A549 (cell line): ENCODE measurements around the gene PDE10A. TPM values are rescaled to one million over a fixed set of nuclear protein-coding genes. Genes with fewer than 3 reads are reported as not detected.

Experiments
- ATAC-seq, 2 experiments: fragments of 200-7000 bp in 1 of 2; fragments of >200 bp in 1 of 2; cut with Nextera tagmentation in 1 of 2; cut with Tn5 transposase in 1 of 2; 3 replicates each; pipeline versions ENCODE4 v1.8.0 to v1.9.1; 2018 to 2020; ENCODE audit warnings: mild to moderate bottlenecking in 1 of 2, moderate library complexity in 1 of 2
- CTCF ChIA-PET: fragments of 300-600 bp; sonication (Branson Sonifier 250); formaldehyde crosslinking; extraction: SDS; loops from one replicate; lab custom pipeline; 2021; ENCODE audit warnings: antibody characterized with exemption, inconsistent platforms; lab: Yijun Ruan, JAX
- POLR2A ChIA-PET: fragments of 350-600 bp; formaldehyde crosslinking; extraction: SDS; loops from one replicate; lab custom pipeline; 2021; ENCODE audit warnings: antibody characterized with exemption, inconsistent platforms; lab: Yijun Ruan, JAX
- DNase-seq, 2 experiments: peaks; one replicate each; pipeline versions ENCODE4 v3.0.0 to v3.0.0-alpha.2; 2011 to 2016; ENCODE audit warnings: low read depth in 1 of 2, low spot score in 1 of 2
- FAIRE-seq: peaks from 2 replicates; lab custom pipeline; 2011; peaks lifted over from hg19 to GRCh38; lab: Jason Lieb, UNC
- H3K27ac ChIP-seq, 2 experiments: fragments of >200 bp; sonication (Bioruptor Twin); formaldehyde crosslinking; 3 replicates each; pipeline ENCODE4 v1.5.1; 2016 to 2017
- H3K4me1 ChIP-seq: fragments of >200 bp; sonication (Bioruptor Twin); formaldehyde crosslinking; 3 replicates; pipeline ENCODE4 v1.6.1; 2016
- H3K4me2 ChIP-seq: fragments of >200 bp; sonication (Bioruptor Twin); formaldehyde crosslinking; 3 replicates; pipeline ENCODE4 v1.6.1; 2016
- H3K4me3 ChIP-seq: fragments of >200 bp; sonication (Bioruptor Twin); formaldehyde crosslinking; 3 replicates; pipeline ENCODE4 v1.5.1; 2016
- H3K9me3 ChIP-seq: fragments of >200 bp; sonication (Bioruptor Twin); formaldehyde crosslinking; 3 replicates; pipeline ENCODE4 v1.6.1; 2016
- CBX8 ChIP-seq: fragments of 200-600 bp; sonication (generic); IDR thresholded peaks from 2 replicates; pipeline ENCODE4 v1.6.1; 2016
- E2F6 ChIP-seq: IDR thresholded peaks from 2 replicates; pipeline ENCODE4 v1.6.1; 2012; ENCODE audit warnings: low read depth, borderline replicate concordance
- ESRRA ChIP-seq: fragments of 150-350 bp; IDR thresholded peaks from 2 replicates; pipeline ENCODE4 v1.6.1; 2014; ENCODE audit warnings: mild to moderate bottlenecking, low read length, borderline replicate concordance
- FOXS1 ChIP-seq: fragments of 250-450 bp; sonication (Bioruptor Pico); IDR thresholded peaks from 2 replicates; pipeline ENCODE4 v1.5.0; 2020; ENCODE audit warnings: mild to moderate bottlenecking, moderate library complexity
- HES2 ChIP-seq: fragments of >200 bp; sonication (Bioruptor Twin); formaldehyde crosslinking; IDR thresholded peaks from 2 replicates; pipeline ENCODE4 v1.6.1; 2016
- HOXB13 ChIP-seq: fragments of 250-450 bp; sonication (Bioruptor Pico); IDR thresholded peaks from 2 replicates; pipeline ENCODE4 v1.5.0; 2020; ENCODE audit warnings: low read depth, mild to moderate bottlenecking, moderate library complexity
- HOXB5 ChIP-seq: fragments of 250-450 bp; sonication (Bioruptor Pico); IDR thresholded peaks from 2 replicates; pipeline ENCODE4 v1.5.0; 2020; ENCODE audit warnings: mild to moderate bottlenecking, moderate library complexity
- JUN ChIP-seq, 2 experiments: fragments of >200 bp; sonication (Bioruptor Twin); formaldehyde crosslinking; IDR thresholded peaks; 2 replicates in 1 of 2; 3 replicates in 1 of 2; pipeline ENCODE4 v1.6.1; 2016 to 2017
- JUNB ChIP-seq: fragments of >200 bp; sonication (Bioruptor Twin); formaldehyde crosslinking; IDR thresholded peaks from 2 replicates; pipeline ENCODE4 v1.6.1; 2016
- KDM1A ChIP-seq: fragments of 200-600 bp; sonication (generic); IDR thresholded peaks from 2 replicates; pipeline ENCODE4 v1.6.1; 2016; ENCODE audit warnings: low read depth, mild to moderate bottlenecking
- MAFK ChIP-seq: fragments of 450-650 bp; IDR thresholded peaks from 2 replicates; pipeline ENCODE4 v1.6.1; 2014; ENCODE audit not compliant: partially characterized antibody
- MAX ChIP-seq: IDR thresholded peaks from 2 replicates; pipeline ENCODE4 v1.6.1; 2012
- RAD21 ChIP-seq, 2 experiments: fragments of >200 bp in 1 of 2; sonication (Bioruptor Twin) in 1 of 2; formaldehyde crosslinking in 1 of 2; IDR thresholded peaks in 1 of 2; conservative IDR thresholded peaks in 1 of 2; 2 replicates in 1 of 2; 3 replicates in 1 of 2; pipeline ENCODE4 v1.6.1; 2012 to 2018; ENCODE audit warnings: inconsistent platforms in 1 of 2
- RCOR1 ChIP-seq: fragments of 150-350 bp; IDR thresholded peaks from 2 replicates; pipeline ENCODE4 v1.6.1; 2014; ENCODE audit warnings: antibody characterized with exemption, low read length, low read depth
- REST ChIP-seq: fragments of 200-600 bp; sonication (generic); IDR thresholded peaks from 2 replicates; pipeline ENCODE4 v1.6.1; 2016; ENCODE audit warnings: antibody characterized with exemption, mild to moderate bottlenecking, moderate library complexity
- RNF2 ChIP-seq: fragments of 200-600 bp; sonication (generic); IDR thresholded peaks from 2 replicates; pipeline ENCODE4 v1.6.1; 2016; ENCODE audit warnings: low read depth, mild to moderate bottlenecking, antibody characterized with exemption, moderate library complexity, borderline replicate concordance
- ZSCAN20 ChIP-seq: fragments of 250-450 bp; sonication (Bioruptor Pico); IDR thresholded peaks from 2 replicates; pipeline ENCODE4 v1.8.0; 2022; ENCODE audit warnings: mild to moderate bottlenecking, moderate library complexity
- WGBS: methylation state at CpG from one replicate; pipeline ENCODE4 v1.1.6; 2017; ENCODE audit errors: missing lambda C conversion rate; 5-methylcytosine and 5-hydroxymethylcytosine counted together
- polyA plus RNA-seq, 4 experiments: library from polyadenylated mRNA; depleted of rRNA in 3 of 4; stranded (reverse); fragments of >200 nt; fragmentation: RNase III in 1 of 4; extraction: RNeasy Plus Mini Kit Qiagen cat#74134 plus additional on column Dnase treatment in 1 of 4; gene quantifications; 2 replicates in 3 of 4; 3 replicates in 1 of 4; pipeline ENCODE4 v1.2.3, GENCODE V29; 2011 to 2017

The PDE10A gene
- polyA plus RNA-seq, 2 of the 4 experiments (the other 2 are of a cell fraction) = 44.9 to 92.5 TPM

GRCh38 chr6:165317723-165318122 lies 345.3 kb downstream of the PDE10A start:
- FAIRE-seq = no peak

GRCh38 chr6:165308926-165309731 lies 353.9 kb downstream of the PDE10A start, which contains the start of gene C6orf118:
Gene C6orf118 (minus strand): TSS chr6:165309605. CDS start chr6:165309586, 19 bp downstream.
- H3K4me2 ChIP-seq = peak within 1 kb of the TSS; percentile 74

More at GRCh38 chr6:165317723-165318122, 345.3 kb downstream of the PDE10A start:
- H3K4me1 ChIP-seq = no peaks in the 10 kb centered on the region
- TF ChIP-seq MAX = no peak
- TF ChIP-seq ESRRA = no peak
- TF ChIP-seq ZSCAN20 = no peak
- TF ChIP-seq RCOR1 = no peak
- TF ChIP-seq RNF2 = no peak
- no peak for TF ChIP-seq FOXS1 (CRISPR knock-in tag)
- no peak for TF ChIP-seq HOXB13 (CRISPR knock-in tag)
- TF ChIP-seq HES2 = no peak
- no peak for TF ChIP-seq MAFK
- no peak for TF ChIP-seq REST
- no peak for TF ChIP-seq JUN (IDR thresholded peaks at IDR 0.05)
- TF ChIP-seq JUNB = no peak
- TF ChIP-seq HOXB5 (CRISPR knock-in tag) = no peak
- TF ChIP-seq RAD21 (conservative IDR thresholded peaks at IDR 0.05 in 1 of 2, IDR thresholded peaks at IDR 0.05 in 1 of 2) = no peak
- no peak for TF ChIP-seq KDM1A
- TF ChIP-seq, all 56 proteins: peak for 0
- Histone ChIP-seq H3K4me3 (no peak overlapping the region), H3K4me2 (no peak overlapping the region), H3K9me3 (peaks cover 15% of the 10 kb centered on the region; the same call in 2 of the 3 replicates), H3K27ac (no peak overlapping the region)
- ChIA-PET CTCF (no interaction called here), POLR2A (no interaction called here)
- no peak for ATAC-seq
- WGBS = 54% methylated on average over 11 of the region's 14 CpGs
- no peak for DNase-seq

More at GRCh38 chr6:165308926-165309731, 353.9 kb downstream of the PDE10A start, which contains the start of gene C6orf118:
- ATAC-seq = peak; percentile 92 to 98
- peak within 1 kb of the TSS in 1 of 2 experiments; percentile 64; a peak in 3 of 6 replicates for H3K27ac ChIP-seq
- TF ChIP-seq CBX8 (no peak), MAX (peak; percentile 28; the same call in 1 of the 2 replicates), E2F6 (no peak)
- TF ChIP-seq, all 56 proteins: peak for 1
- no peaks in the 10 kb centered on the region for H3K9me3 ChIP-seq
- POLR2A ChIA-PET = no interaction called here
- CTCF ChIA-PET = no interaction called here
- no peak for FAIRE-seq
- no peaks in the 10 kb centered on the region for H3K4me1 ChIP-seq
- WGBS = 23% methylated on average over 32 of the region's 35 CpGs
- peak within 1 kb of the TSS; percentile 41 for H3K4me3 ChIP-seq
- peak; percentile 59 to 78 for DNase-seq
